HepG2 (cell line): ENCODE data around the gene TRIM9. TPM values are rescaled to one million over a fixed set of nuclear protein-coding genes. Genes with fewer than 3 reads are reported as not detected.

ENCODE experiments used
- ATF7-NPFF ChIP-seq: sonication (generic); formaldehyde crosslinking; IDR thresholded peaks from 2 replicates; pipeline ENCODE4 v1.8.1; 2023; ENCODE audit warnings: mild to moderate bottlenecking, low read depth, missing genetic modification reagents, moderate library complexity
- CENPT ChIP-seq: sonication (generic); formaldehyde crosslinking; IDR thresholded peaks from 2 replicates; pipeline ENCODE4 v1.8.0; 2022; ENCODE audit warnings: low read depth, mild to moderate bottlenecking, moderate library complexity, missing genetic modification reagents
- ELK4 ChIP-seq: sonication (generic); formaldehyde crosslinking; IDR thresholded peaks from 2 replicates; pipeline ENCODE4 v1.9.0; 2021; ENCODE audit warnings: missing genetic modification reagents, borderline replicate concordance
- FOXA1 ChIP-seq, 2 experiments: fragments of 450-650 bp in 1 of 2; sonication (generic) in 1 of 2; formaldehyde crosslinking in 1 of 2; IDR thresholded peaks; 2 replicates each; pipeline versions ENCODE4 v1.4.0 to v1.6.1; 2016 to 2020; ENCODE audit warnings: missing genetic modification reagents in 1 of 2
- HNF1A ChIP-seq, 2 experiments: sonication (generic) in 1 of 2; formaldehyde crosslinking in 1 of 2; IDR thresholded peaks; 2 replicates each; pipeline versions ENCODE4 v1.4.0 to v1.6.1; 2016 to 2020; ENCODE audit warnings: borderline replicate concordance in 1 of 2, low read depth in 1 of 2, mild to moderate bottlenecking in 1 of 2, missing genetic modification reagents in 1 of 2
- HNRNPL ChIP-seq: fragments of 200-400 bp; formaldehyde crosslinking; IDR thresholded peaks from 2 replicates; pipeline ENCODE4 v1.6.1; 2017; ENCODE audit warnings: mild to moderate bottlenecking, low read depth, low read length
- MAFF ChIP-seq: IDR thresholded peaks from 2 replicates; pipeline ENCODE4 v1.6.1; 2011; ENCODE audit warnings: low read depth, low read length, improper control_type of control experiment
- MED8 ChIP-seq: sonication (generic); formaldehyde crosslinking; IDR thresholded peaks from 2 replicates; pipeline ENCODE4 v1.8.1; 2023; ENCODE audit warnings: mild to moderate bottlenecking, missing genetic modification reagents; ENCODE audit not compliant: insufficient replicate concordance
- MEIS2 ChIP-seq: sonication (generic); formaldehyde crosslinking; IDR thresholded peaks from 2 replicates; pipeline ENCODE4 v1.9.0; 2021; ENCODE audit warnings: mild to moderate bottlenecking, missing genetic modification reagents
- ZBTB2 ChIP-seq: sonication (generic); formaldehyde crosslinking; IDR thresholded peaks from 2 replicates; pipeline ENCODE4 v1.8.0; 2022; ENCODE audit warnings: low read depth, missing genetic modification reagents
- ZNF331 ChIP-seq: sonication (generic); formaldehyde crosslinking; IDR thresholded peaks from 2 replicates; pipeline ENCODE4 v1.4.0; 2020; ENCODE audit warnings: missing genetic modification reagents
- ZNF468 ChIP-seq: sonication (generic); formaldehyde crosslinking; IDR thresholded peaks from 2 replicates; pipeline ENCODE4 v1.8.0; 2022; ENCODE audit warnings: mild to moderate bottlenecking, moderate library complexity, missing genetic modification reagents
- ZNF557 ChIP-seq: sonication (generic); formaldehyde crosslinking; IDR thresholded peaks from 2 replicates; pipeline ENCODE4 v1.4.0; 2020; ENCODE audit warnings: missing genetic modification reagents
- ZNF766 ChIP-seq: sonication (generic); formaldehyde crosslinking; IDR thresholded peaks from 2 replicates; pipeline ENCODE4 v1.5.0; 2020; ENCODE audit warnings: missing genetic modification reagents, borderline replicate concordance
- ZZZ3 ChIP-seq: sonication (generic); formaldehyde crosslinking; IDR thresholded peaks from 2 replicates; pipeline ENCODE4 v1.4.0; 2020; ENCODE audit warnings: missing genetic modification reagents, mild to moderate bottlenecking, borderline replicate concordance
- polyA plus RNA-seq, 8 experiments: library from polyadenylated mRNA; depleted of rRNA in 3 of 8; stranded (reverse) in 7 of 8; unstranded in 1 of 8; fragments of >200 nt; fragmentation: Illumina TruSeq in 4 of 8; extraction: Trizol in 4 of 8; gene quantifications; 2 replicates each; pipeline versions ENCODE4 v1.2.1 to v1.2.3, GENCODE V29; 2011 to 2016; ENCODE audit warnings: low read depth in 4 of 8, missing spikeins in 1 of 8, mixed read lengths in 1 of 8; ENCODE audit not compliant: insufficient read depth in 1 of 8
- total RNA-seq, 5 experiments: library from RNA; depleted of rRNA; stranded (reverse); fragments of >200 nt; fragmentation: Illumina TruSeq; extraction: Trizol; gene quantifications; 2 replicates each; pipeline ENCODE4 v1.2.3, GENCODE V29; 2016; ENCODE audit warnings: low read depth in 1 of 5
- TF ChIP-seq, protein P1 (sequence below): fragments of 450-650 bp; IDR thresholded peaks from 2 replicates; pipeline ENCODE4 v1.6.1; 2016
- TF ChIP-seq, protein P2 (sequence below): IDR thresholded peaks from 2 replicates; pipeline ENCODE4 v1.6.1; 2012; ENCODE audit warnings: inconsistent platforms

Gene TRIM9
- total and polyA plus RNA-seq, 2 of the 13 experiments (the other 11 are each of a cell fraction or from before 2014, with no cell fraction given): 0.04 to 0.07 TPM

DNA sequence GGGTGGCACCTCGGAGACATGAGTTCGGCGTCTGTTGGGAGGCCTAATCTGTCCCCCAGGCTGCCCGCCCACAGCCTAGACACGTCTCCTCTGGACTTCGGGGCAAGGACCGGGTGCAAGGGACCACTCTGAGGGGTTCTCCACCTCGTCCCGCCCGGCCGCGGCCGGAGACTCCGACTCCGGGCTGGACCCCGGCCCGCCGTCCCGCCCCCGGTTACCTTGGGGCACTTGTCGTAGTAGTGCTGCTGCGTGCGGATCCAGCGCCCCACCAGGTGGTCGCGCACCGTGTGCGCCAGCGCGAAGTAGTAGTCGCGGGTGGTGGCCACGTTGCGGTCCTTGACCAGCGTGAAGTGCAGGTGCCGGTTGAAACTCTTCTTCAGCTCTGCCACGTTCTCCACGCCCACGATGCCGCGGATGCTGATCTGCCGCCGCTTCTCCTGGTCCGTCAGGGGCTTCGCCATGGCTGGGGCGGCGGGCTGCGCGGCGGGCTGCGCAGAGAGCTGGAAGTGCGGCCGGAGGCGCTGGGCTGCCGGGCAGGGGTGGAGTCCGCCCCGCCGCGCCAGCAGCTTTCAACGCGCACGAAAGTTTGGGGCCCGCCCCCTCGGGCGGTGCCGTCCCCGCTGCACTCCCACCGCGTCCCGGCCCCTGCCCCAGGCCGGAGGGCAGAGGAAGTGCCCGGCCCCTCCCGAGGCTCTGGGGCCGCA is 150.8 kb downstream of the TRIM9 start, which contains the start of gene PYGL (continued):
- TF ChIP-seq ZNF766 (CRISPR knock-in tag): peak; percentile 55; the same call in 1 of the 2 replicates
- TF ChIP-seq ZNF331 (CRISPR knock-in tag): peak; percentile 72; the same call in 1 of the 2 replicates
- TF ChIP-seq ZZZ3 (CRISPR knock-in tag): 0 out of 2 replicates have a peak, but pooled peaks have one; percentile 48
- TF ChIP-seq, protein P1, sequence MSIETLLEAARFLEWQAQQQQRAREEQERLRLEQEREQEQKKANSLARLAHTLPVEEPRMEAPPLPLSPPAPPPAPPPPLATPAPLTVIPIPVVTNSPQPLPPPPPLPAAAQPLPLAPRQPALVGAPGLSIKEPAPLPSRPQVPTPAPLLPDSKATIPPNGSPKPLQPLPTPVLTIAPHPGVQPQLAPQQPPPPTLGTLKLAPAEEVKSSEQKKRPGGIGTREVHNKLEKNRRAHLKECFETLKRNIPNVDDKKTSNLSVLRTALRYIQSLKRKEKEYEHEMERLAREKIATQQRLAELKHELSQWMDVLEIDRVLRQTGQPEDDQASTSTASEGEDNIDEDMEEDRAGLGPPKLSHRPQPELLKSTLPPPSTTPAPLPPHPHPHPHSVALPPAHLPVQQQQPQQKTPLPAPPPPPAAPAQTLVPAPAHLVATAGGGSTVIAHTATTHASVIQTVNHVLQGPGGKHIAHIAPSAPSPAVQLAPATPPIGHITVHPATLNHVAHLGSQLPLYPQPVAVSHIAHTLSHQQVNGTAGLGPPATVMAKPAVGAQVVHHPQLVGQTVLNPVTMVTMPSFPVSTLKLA: no peak
- 0 out of 2 replicates have a peak, but pooled peaks have one; percentile 15 for TF ChIP-seq MEIS2 (CRISPR knock-in tag)
- no peak for TF ChIP-seq FOXA1 (IDR thresholded peaks at IDR 0.05)
- TF ChIP-seq FOXA1 (CRISPR knock-in tag; IDR thresholded peaks at IDR 0.05): 0 out of 2 replicates have a peak, but pooled peaks have one; percentile 3
- TF ChIP-seq, protein P2, sequence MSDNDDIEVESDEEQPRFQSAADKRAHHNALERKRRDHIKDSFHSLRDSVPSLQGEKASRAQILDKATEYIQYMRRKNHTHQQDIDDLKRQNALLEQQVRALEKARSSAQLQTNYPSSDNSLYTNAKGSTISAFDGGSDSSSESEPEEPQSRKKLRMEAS: peak; percentile 46
- no peak for TF ChIP-seq CENPT
- TF ChIP-seq ZNF557 (CRISPR knock-in tag): no peak
- no peak for TF ChIP-seq MAFF
- peak; percentile 59; the same call in 1 of the 2 replicates for TF ChIP-seq ZNF468 (CRISPR knock-in tag)
- no peak for TF ChIP-seq ELK4 (CRISPR knock-in tag)
- peak; percentile 53; the same call in 1 of the 2 replicates for TF ChIP-seq ZBTB2 (CRISPR knock-in tag)
- TF ChIP-seq HNF1A (IDR thresholded peaks at IDR 0.05; ENCODE audit: low read depth): no peak
- peak; percentile 52; the same call in 1 of the 2 replicates for TF ChIP-seq HNF1A (CRISPR knock-in tag; IDR thresholded peaks at IDR 0.05; ENCODE audit: borderline replicate concordance)
- peak; percentile 35 for TF ChIP-seq MED8 (CRISPR knock-in tag)
- TF ChIP-seq HNRNPL: peak; percentile 27; the same call in 1 of the 2 replicates
- peak; percentile 49; the same call in 1 of the 2 replicates for TF ChIP-seq ATF7-NPFF (CRISPR knock-in tag)
